HG03439 (cell line): ENCODE results near the gene GNB1L.

ENCODE experiments used
- ATAC-seq: cut with Tn5 transposase; IDR thresholded peaks from one replicate; pipeline ENCODE4 v1.9.1; 2021; ENCODE audit warnings: mild to moderate bottlenecking, moderate library complexity; ENCODE audit not compliant: unreplicated experiment

GNB1L gene

DNA sequence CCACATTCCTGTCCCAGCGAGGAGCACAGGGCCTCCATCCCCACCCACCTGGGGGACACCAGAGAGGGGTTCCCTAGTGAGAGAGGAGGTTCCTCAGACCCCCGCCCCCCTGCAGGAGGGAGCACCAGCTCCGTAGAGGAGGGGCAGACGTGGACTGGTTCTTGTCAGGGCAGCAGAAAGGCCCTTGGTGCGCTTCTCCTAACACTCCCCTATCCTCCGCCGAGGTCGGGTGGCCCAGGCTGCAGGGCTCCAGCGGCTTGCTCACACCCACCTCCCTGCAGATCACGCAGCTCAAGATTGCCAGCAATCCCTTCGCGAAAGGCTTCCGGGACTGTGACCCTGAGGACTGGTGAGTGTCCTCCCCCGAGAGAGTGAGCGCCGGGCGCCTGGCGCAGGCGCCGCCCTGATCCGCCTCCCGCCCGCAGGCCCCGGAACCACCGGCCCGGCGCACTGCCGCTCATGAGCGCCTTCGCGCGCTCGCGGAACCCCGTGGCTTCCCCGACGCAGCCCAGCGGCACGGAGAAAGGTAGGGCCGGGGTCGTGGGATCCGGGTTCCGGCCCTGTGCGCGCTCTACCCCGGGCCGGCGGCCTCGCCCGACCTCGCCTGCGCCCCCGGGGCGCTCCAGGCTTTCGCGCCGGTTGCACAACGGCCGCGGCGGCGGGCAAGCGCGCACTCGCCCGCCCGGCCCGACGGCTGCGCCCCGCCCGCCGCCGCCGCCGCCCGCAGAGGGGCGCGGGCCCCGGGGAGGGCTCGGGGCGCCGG lies 89.0 kb downstream of the GNB1L start:
- ATAC-seq = no peak

DNA sequence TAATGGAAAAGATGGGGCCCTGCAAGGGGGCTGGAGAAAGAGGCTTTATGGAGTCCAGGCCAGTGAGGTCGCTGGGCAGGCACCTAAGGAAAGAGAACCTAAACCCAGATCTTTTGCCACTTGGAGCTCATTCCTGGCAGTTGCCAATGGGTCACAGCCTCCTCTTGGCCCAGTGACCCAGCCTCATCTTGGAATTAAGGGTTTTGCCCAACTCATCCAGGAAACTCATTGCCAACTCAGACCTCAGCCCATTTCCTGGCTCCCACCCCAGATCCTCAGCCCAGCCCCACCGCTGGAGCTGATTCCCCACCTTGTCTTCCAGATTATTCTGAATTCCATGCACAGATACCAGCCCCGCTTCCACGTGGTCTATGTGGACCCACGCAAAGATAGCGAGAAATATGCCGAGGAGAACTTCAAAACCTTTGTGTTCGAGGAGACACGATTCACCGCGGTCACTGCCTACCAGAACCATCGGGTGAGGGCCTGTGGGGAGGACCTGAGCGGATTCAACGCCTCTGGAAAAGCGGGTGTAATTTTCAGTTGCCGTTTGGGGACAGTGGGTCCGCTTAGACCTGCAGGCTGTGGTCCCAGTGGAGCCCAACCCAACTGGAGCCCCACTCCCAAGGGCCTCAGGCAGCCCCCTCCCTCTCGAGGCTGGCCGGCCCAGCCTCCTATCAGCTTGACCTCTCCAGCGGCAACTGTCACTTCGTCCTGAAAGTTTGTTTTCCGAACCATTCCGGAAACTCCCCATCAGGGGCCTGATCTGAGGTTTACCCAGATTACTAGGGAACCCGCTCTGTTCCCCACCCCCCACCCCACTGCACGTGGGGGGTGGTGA lies 89.8 kb downstream of the GNB1L start:
- no peak for ATAC-seq

- no peak for ATAC-seq
Measured at GRCh38 chr22:19764299-19764593, 90.4 kb downstream of the GNB1L start.

- ATAC-seq = no peak
Measured at GRCh38 chr22:19763458-19764298, 91.0 kb downstream of the GNB1L start.

GRCh38 chr22:19762568-19763457 lies 91.9 kb downstream of the GNB1L start:
- no peak for ATAC-seq

- no peak for ATAC-seq
Measured at GRCh38 chr22:19761725-19762567, 92.7 kb downstream of the GNB1L start.

DNA sequence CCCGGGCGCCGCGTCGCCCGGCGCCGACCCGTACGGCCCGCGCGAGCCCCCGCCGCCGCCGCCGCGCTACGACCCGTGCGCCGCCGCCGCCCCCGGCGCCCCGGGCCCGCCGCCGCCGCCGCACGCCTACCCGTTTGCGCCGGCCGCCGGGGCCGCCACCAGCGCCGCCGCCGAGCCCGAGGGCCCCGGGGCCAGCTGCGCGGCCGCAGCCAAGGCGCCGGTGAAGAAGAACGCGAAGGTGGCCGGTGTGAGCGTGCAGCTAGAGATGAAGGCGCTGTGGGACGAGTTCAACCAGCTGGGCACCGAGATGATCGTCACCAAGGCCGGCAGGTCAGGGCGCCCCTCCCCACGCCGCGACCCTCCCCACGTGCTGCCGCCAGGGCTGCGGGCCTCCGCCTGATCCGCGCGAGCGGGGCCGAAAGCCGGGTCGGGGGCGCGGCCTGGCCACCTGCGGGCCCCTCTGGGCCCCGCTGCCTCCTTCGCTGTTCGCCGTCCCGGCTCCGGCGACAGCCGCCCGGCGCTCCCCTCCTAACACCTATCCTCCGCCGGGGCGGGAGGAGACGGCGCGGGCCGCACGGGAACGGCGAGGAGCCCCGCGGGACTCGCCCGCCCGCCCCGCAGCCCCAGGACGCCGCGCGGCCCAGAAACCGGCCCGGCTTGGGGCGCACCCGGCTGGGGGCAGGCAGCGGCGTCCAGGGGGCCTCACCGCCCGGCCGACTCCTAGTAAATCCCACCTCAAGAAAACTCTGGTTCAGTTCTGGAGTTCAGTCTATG lies 93.5 kb downstream of the GNB1L start:
- no peak for ATAC-seq

DNA sequence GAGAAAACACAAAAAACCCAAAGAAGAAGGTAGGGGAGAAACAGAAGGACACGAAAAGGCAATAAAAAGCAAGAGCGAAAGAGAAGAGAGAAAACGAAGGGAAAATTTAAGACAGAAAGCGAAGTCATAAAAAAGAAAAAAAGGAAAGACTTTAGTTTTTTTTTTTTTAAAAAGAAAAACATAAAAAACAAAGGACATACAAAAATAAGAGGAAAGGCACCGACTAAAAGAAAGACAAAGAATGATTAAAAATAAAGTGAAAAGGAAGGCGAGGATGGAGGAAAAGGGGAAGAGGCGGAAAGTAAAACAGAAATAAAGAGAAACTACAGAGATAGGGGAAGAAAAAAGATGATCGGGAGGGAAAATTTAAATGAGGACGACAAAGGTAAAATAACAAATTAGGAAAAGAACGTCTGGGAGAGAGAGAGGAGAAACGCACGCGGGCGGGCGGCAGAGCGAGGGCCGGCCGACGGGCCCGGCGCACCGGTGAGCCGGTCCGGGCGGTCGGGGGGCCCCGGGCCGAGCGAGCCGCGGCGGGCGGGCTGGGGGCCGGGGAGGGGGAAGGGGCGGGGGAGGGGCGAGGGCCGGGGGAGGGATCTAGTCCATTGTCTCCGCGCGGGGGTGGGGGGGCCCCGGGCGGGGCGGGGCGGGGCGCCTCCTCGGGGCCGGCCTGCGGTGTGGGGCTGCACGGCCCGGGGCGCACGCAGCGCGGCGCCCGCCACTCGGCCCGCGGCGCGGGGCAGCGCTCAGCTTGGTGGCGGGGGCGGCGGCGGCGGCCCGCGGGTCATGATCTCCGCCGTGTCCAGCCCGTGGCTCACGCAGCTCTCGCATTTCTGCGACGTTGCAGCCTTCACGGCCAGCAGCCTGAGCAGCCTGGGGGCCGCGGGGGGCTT lies 94.4 kb downstream of the GNB1L start, which contains the start of gene TBX1:
TBX1 (plus strand) TSS at position 721 of the 893 bp plus-strand sequence; CDS start at position 787, 66 bp downstream.
- ATAC-seq = no peak

GRCh38 chr22:19759427-19760057 lies 95.1 kb downstream of the GNB1L start:
- ATAC-seq = no peak

DNA sequence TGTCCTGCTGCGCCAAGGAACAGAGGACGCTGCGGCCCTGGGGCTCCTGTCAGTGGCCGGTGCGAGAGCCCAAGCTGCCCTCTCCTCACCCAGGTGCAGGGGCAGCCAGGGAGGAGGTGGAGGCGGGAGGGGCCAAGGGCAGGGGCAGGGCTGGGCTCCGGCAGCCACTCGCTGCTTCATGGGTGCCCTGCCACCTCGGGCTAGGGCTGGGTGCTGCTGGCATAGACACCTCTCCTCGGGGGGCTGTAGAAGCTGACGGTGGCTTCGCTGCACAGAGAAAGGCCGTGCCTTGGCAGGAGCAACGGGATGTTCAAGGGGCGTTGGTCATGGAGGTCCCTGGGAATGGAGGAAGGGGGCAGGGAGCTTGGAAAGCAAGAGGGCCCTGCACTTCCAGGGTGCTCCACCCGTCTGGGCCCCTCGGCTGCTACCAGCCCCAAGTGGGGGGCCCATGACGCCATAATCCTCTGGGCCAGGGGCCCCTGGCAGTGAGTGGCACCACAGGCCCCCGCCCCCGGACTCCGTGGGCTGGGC lies 95.7 kb downstream of the GNB1L start:
- no peak for ATAC-seq

- ATAC-seq = no peak
Measured at GRCh38 chr22:19757985-19758895, 96.4 kb downstream of the GNB1L start.

- no peak for ATAC-seq
Measured at GRCh38 chr22:19757140-19757984, 97.3 kb downstream of the GNB1L start.

- no peak for ATAC-seq
Measured at GRCh38 chr22:19756288-19757128, 98.2 kb downstream of the GNB1L start.

- no peak for ATAC-seq
Measured at GRCh38 chr22:19755722-19756287, 98.9 kb downstream of the GNB1L start.
